GM12874 (cell line): ENCODE results near the gene ZCWPW2.

Source experiments
- CTCF ChIP-seq: IDR thresholded peaks from 2 replicates; pipeline ENCODE4 v1.5.1; 2011; ENCODE audit warnings: low read depth, mild to moderate bottlenecking, control low read depth, low read length, moderate library complexity; ENCODE audit not compliant: insufficient read depth

Gene ZCWPW2, protein sequence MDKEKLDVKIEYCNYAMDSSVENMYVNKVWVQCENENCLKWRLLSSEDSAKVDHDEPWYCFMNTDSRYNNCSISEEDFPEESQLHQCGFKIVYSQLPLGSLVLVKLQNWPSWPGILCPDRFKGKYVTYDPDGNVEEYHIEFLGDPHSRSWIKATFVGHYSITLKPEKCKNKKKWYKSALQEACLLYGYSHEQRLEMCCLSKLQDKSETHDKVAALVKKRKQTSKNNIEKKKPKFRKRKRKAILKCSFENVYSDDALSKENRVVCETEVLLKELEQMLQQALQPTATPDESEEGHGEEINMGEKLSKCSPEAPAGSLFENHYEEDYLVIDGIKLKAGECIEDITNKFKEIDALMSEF

GRCh38 chr3:28348629-28349468 is at the start of gene ZCWPW2, which contains the start of gene AZI2:
ZCWPW2 (plus strand) TSS chr3:28348721; CDS start chr3:28413069, 64,348 bp downstream.
AZI2 (minus strand) TSS chr3:28348824; CDS start chr3:28340617, 8,207 bp downstream.
- peak; percentile 22; the same call in 1 of the 2 replicates for TF ChIP-seq CTCF

DNA sequence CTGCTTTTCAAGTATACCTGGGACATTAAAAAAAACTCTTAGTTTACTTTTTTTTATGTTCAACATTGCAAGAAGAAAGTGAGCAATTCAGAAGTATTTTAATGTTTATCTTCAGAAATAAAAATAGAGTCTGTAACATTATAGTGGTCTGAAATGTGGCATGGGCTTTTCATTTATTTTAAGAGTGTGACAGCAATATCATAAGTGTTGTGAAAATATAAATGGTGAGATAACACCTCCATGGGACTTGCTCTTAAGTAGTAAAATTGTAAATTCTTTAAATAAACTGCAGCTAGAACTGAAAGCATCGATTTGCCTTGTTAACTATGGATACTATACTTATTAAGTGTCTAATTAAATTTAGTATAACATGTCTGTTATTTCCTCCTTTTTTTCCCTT is 48.8 kb upstream of the ZCWPW2 start:
- TF ChIP-seq CTCF, result no peak

DNA sequence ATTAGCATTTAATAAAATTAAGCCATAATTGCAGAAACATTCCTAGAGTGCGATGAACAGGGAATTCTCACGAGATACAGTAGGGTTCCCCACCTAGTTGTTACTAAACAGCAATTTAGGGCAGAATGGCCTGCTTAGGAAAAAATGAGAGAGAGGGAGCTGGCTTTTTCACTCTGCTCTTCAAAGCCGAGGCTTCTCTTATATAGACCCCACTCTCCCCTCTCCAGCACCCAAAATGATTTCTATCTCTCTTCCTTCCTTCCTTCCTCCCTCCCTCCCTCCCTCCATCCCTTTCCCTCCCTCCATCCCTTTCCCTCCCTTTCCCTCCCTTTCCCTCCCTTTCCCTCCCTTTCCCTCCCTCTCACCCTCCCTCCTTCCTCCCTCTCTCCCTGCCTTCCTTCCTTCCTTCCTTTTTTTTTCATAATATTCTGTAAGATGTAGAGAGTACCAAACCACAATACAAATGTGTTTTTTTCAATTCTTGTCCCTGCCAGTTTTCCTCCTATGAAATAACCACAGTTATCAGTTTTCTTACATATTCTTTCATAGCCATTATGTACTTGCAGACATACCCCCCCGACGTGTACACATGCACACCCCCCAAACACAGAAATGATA is 48.1 kb upstream of the ZCWPW2 start:
- no peak for TF ChIP-seq CTCF

- no peak for TF ChIP-seq CTCF
Measured at GRCh38 chr3:28301688-28302087, 46.8 kb upstream of the ZCWPW2 start.

GRCh38 chr3:28308196-28308595 is 40.3 kb upstream of the ZCWPW2 start:
- no peak for TF ChIP-seq CTCF

- no peak for TF ChIP-seq CTCF
Measured at GRCh38 chr3:28315711-28316110, 32.8 kb upstream of the ZCWPW2 start.

GRCh38 chr3:28316226-28316625 is 32.3 kb upstream of the ZCWPW2 start:
- no peak for TF ChIP-seq CTCF
